RPMI8226 (cell line): Measurements from ENCODE around the gene KIF13A.
"Not testable (repeated sequence)": the region's sequence is repeated elsewhere in the genome, so short reads cannot be mapped to it uniquely, and the experiment has no call there.

Source experiments
- DNase-seq: peaks from one replicate; pipeline ENCODE4 v3.0.0-alpha.2; 2015

KIF13A gene

GRCh38 chr6:17987447-17987696, at the start of gene KIF13A:
Gene KIF13A (minus strand): TSS chr6:17987635. CDS start chr6:17987463, 172 bp downstream.
- no peak for DNase-seq

GRCh38 chr6:18036781-18037180, 49.3 kb upstream of the KIF13A start:
- no peak for DNase-seq

GRCh38 chr6:18035330-18035854, 48.0 kb upstream of the KIF13A start:
- DNase-seq, result no peak

GRCh38 chr6:18034798-18035202, 47.4 kb upstream of the KIF13A start:
- DNase-seq, result peak; percentile 77

- no peak for DNase-seq
Observed at GRCh38 chr6:18031680-18032256, 44.3 kb upstream of the KIF13A start.

GRCh38 chr6:18031189-18031588, 43.8 kb upstream of the KIF13A start:
- DNase-seq, result no peak

GRCh38 chr6:18028332-18028731, 40.9 kb upstream of the KIF13A start:
- DNase-seq, result no peak

- no peak for DNase-seq
Observed at GRCh38 chr6:18025596-18025995, 38.2 kb upstream of the KIF13A start.

GRCh38 chr6:18024876-18025275, 37.4 kb upstream of the KIF13A start:
- no peak for DNase-seq

- no peak for DNase-seq
Observed at GRCh38 chr6:18023891-18024290, 36.5 kb upstream of the KIF13A start.

- no peak for DNase-seq
Observed at GRCh38 chr6:18022398-18023231, 35.2 kb upstream of the KIF13A start.

GRCh38 chr6:18021166-18021850, 33.9 kb upstream of the KIF13A start:
- no peak for DNase-seq

- not testable (repeated sequence) for DNase-seq
Observed at GRCh38 chr6:18020545-18020944, 33.1 kb upstream of the KIF13A start.

- DNase-seq, result no peak
Observed at GRCh38 chr6:18019539-18020534, 32.4 kb upstream of the KIF13A start.

- DNase-seq, result not testable (repeated sequence)
Observed at GRCh38 chr6:18019133-18019532, 31.7 kb upstream of the KIF13A start.

GRCh38 chr6:18016698-18017097, 29.3 kb upstream of the KIF13A start:
- DNase-seq, result no peak

- no peak for DNase-seq
Observed at GRCh38 chr6:18016133-18016532, 28.7 kb upstream of the KIF13A start.

GRCh38 chr6:18011287-18011686, 23.9 kb upstream of the KIF13A start:
- no peak for DNase-seq

- DNase-seq, result not testable (repeated sequence)
Observed at GRCh38 chr6:18010540-18010939, 23.1 kb upstream of the KIF13A start.

GRCh38 chr6:18004256-18004985, 17.0 kb upstream of the KIF13A start:
- no peak for DNase-seq

GRCh38 chr6:17999425-17999824, 12.0 kb upstream of the KIF13A start:
- no peak for DNase-seq

GRCh38 chr6:17998442-17998841, 11.0 kb upstream of the KIF13A start:
- DNase-seq, result no peak
